CD4-positive, alpha-beta T cell treated with Interleukin-12 subunit alpha and Interleukin-12 subunit beta, for 1 hour (primary cell): Measurements from ENCODE around the gene FANCF.
A peak's percentile ranks its signal among the peaks of the same experiment; 100 is the strongest.
"Not testable (repeated sequence)": the region's sequence is repeated elsewhere in the genome, so short reads cannot be mapped to it uniquely, and the experiment has no call there.

Experiments
- DNase-seq: peaks from one replicate; pipeline ENCODE4 v3.0.0-alpha.2; 2020

FANCF gene

GRCh38 chr11:22625448-22626287 lies at the start of gene FANCF:
FANCF (minus strand) TSS chr11:22625823; CDS start chr11:22625810, 13 bp downstream.
- DNase-seq, result peak; percentile 98

GRCh38 chr11:22674470-22675439 lies 49.1 kb upstream of the FANCF start:
- DNase-seq, result no peak

GRCh38 chr11:22671751-22672150 lies 46.1 kb upstream of the FANCF start:
- DNase-seq, result no peak

- no peak for DNase-seq
These were observed 45.2 kb upstream of the FANCF start for GRCh38 chr11:22670830-22671229.

- DNase-seq, result no peak
These were observed 43.7 kb upstream of the FANCF start for GRCh38 chr11:22669368-22669767.

GRCh38 chr11:22668005-22668796 lies 42.6 kb upstream of the FANCF start:
- no peak for DNase-seq

- no peak for DNase-seq
These were observed 41.2 kb upstream of the FANCF start for GRCh38 chr11:22666688-22667439.

- no peak for DNase-seq
These were observed 40.7 kb upstream of the FANCF start, which contains the start of gene GAS2 for GRCh38 chr11:22666325-22666687. GAS2 (plus strand) TSS chr11:22666611; CDS start chr11:22674870, 8,259 bp downstream.

GRCh38 chr11:22659783-22660182 lies 34.2 kb upstream of the FANCF start:
- no peak for DNase-seq

GRCh38 chr11:22657101-22657694 lies 31.6 kb upstream of the FANCF start:
- DNase-seq, result peak; percentile 18

GRCh38 chr11:22656130-22656529 lies 30.5 kb upstream of the FANCF start:
- DNase-seq, result no peak

GRCh38 chr11:22652346-22652745 lies 26.7 kb upstream of the FANCF start:
- not testable (repeated sequence) for DNase-seq

- DNase-seq, result no peak
These were observed 15.9 kb upstream of the FANCF start for GRCh38 chr11:22641559-22641958.

- DNase-seq, result no peak
These were observed 15.2 kb upstream of the FANCF start for GRCh38 chr11:22640862-22641261.

- no peak for DNase-seq
These were observed 10.1 kb upstream of the FANCF start for GRCh38 chr11:22635689-22636088.

GRCh38 chr11:22634897-22635629 lies 9.4 kb upstream of the FANCF start:
- DNase-seq, result no peak

GRCh38 chr11:22633354-22633902 lies 7.8 kb upstream of the FANCF start:
- no peak for DNase-seq

GRCh38 chr11:22627421-22627820 lies 1.8 kb upstream of the FANCF start:
- no peak for DNase-seq

- DNase-seq, result no peak
These were observed 1.1 kb upstream of the FANCF start for GRCh38 chr11:22626573-22627239.
